ENCODE results near the gene LDLRAD2.
"Not testable (repeated sequence)": the region's sequence is repeated elsewhere in the genome, so short reads cannot be mapped to it uniquely, and the experiment has no call there.

The LDLRAD2 gene

DNA sequence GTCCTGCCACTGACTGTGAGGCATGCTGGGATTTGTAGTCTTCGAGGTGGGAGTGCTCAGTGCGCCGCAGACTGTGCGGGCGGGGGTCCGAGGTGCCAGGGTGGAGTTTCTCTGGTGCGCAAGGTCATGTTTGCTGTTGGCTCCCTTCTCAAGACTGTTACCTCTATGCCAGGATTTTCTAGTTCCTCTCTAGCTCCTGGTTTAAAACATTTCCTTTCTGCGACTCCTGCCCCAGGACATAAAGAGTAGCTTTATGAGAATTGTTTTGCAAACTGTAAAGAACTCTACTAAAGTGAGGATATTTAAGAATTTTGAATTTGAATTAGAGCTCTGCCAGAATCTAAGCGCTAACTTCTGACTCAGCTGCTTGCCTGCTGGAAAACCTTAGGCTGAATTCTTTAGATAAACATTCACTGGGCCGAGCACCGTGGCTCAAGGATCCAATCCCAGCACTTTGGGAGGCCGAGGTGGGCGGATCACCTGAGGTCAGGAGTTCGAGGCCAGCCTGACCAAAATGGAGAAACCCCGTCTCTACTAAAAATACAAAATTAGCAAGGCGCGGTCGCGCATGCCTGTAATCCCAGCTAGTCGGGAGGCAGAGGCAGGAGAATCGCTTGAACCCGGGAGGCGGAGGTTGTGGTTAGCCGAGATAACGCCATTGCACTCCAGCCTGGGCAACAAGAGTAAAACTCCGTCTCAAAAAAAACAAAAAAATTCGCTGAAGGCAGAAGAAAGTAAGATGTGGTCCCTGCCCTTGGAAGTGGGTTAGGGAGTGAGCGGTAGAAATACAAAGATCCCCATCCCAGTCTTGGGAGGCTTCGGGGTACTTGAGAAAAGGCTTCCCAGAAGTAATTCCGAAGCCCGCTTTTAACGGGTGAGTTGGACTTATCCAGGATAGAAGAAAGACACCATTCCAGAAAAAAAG, 28.1 kb upstream of the LDLRAD2 start:
- no peak for DNase-seq (ENCODE audit: low spot score)

DNA sequence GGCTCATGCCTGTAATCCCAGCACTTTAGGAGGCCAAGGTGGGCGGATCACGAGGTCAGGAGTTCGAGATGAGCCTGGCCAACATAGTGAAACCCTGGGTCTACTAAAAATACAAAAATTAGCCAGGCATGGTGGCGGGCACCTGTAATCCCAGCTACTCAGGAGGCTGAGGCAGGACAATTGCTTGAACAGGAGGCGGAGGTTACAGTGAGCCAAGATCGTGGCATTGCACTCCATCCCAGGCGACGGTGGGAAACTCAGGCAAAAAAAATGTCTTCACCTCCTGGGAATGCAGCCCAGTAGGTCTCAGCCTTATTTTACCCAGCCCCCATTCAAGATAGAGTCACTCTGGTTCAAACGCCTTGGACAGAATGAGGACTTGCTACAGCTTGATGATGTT, 26.3 kb upstream of the LDLRAD2 start:
- not testable (repeated sequence) for DNase-seq (ENCODE audit: low spot score)

DNA sequence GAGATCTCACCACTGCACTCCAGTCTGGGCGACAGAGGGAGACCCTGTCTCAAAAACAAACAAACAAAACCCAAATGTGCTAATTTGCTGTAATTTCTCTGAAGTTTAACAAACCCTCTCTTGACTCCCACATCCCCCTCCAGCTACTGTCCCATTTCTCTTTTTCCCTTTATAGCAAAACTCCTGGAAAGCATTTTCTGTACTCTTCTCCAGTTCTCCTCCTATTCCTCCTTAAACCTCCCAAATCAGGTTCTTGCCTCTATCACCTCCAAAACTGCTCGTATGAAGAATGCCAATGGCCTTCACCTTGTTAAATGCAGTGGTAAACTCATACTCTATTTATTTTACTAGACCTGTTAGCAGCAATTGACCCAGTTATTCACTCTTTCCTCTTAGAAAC, 25.4 kb upstream of the LDLRAD2 start:
- no peak for DNase-seq (ENCODE audit: low spot score)

DNA sequence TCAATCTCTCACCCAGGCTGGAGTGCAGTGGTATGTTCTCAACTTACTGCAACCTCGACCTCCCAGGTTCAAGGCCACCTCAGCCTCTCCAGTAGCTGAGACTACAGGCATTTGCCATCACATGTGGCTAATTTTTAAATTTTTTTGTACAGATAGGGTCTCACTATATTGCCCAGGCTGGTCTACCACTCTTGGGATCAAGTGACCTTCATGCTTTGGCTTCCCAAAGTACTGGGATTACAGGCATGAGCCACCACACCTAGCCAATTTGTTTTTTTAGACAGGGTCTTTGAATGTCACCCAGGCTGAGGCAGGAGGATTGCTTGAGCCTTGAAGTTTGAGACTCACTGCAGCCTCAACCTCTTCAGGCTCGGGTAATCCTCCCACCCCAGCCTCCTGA, 19.0 kb upstream of the LDLRAD2 start:
- no peak for DNase-seq (ENCODE audit: low spot score)

- DNase-seq (ENCODE audit: low spot score) = no peak
These were observed 17.4 kb upstream of the LDLRAD2 start for GRCh38 chr1:21794656-21795055.

DNA sequence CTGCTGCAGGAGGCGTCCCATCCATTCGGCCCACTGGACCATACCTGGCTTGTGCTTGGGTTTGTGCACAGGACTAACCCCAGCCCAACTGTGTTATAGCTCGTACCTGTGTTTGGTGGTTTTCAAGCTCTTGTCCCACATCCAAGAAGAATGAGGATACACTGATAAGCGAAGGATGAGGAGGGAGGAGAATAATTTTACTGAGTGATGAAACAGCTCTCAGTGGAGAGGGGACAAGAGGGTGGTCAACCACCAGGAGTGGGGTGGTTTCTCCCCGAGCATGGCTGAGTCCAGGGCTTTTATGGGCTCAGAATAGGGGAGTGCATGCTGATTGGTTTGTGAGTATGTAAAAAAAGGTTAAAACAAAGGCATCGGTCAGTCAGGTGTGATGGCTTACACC, 17.0 kb upstream of the LDLRAD2 start:
- DNase-seq (ENCODE audit: low spot score) = no peak

DNA sequence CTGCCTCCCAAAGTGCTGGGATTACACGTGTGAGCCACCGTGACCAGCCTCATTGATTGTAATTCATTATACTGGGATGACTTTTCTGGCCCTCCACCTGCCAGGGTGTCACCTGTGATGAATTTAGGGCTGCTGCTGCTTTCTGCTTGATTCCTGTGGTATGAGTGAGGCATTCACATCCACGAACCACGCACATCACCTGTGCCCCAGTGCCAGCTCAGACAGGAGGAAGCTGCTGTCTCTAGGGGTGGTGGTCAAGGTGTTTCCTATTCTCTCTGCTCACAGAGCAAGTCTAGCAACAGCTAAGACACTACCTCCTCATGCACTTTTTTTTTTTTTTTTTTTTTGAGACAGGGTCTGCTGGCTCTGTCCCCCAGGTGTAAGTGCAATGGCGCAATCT, 12.3 kb upstream of the LDLRAD2 start:
- DNase-seq (ENCODE audit: low spot score) = no peak

- DNase-seq (ENCODE audit: low spot score) = no peak
These were observed 11.0 kb upstream of the LDLRAD2 start for GRCh38 chr1:21801100-21801499.

GRCh38 chr1:21804536-21804935, 7.5 kb upstream of the LDLRAD2 start:
- no peak for DNase-seq (ENCODE audit: low spot score)

GRCh38 chr1:21813542-21813941, 1.5 kb downstream of the LDLRAD2 start:
- no peak for DNase-seq (ENCODE audit: low spot score)

DNA sequence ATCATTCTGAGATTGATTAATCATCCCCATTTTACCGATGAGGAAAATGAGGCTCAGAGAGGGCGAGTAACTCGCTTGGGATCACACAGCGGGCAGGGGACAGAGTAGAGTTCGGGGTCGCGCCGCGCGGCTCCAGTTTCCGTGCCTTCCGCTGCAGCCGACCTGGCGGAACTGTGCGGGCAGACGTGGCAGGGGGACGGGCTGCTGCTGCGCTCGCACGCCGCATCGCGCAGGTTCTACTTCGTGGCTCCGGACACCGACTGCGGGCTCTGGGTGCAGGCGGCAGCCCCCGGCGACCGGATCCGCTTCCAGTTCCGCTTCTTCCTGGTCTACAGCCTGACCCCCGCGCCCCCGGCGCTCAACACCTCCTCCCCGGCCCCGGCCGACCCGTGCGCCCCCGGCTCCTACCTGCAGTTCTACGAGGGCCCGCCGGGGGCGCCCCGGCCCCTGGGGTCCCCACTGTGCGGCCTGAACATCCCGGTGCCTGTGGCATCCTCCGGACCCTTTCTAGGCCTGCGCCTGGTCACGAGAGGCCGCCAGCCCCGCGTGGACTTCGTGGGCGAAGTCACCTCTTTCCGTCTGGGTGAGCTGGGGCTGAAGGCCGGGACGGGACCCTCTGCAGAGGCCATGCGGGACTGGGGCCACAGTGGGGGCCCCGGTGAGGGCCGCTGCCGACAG, 2.3 kb downstream of the LDLRAD2 start:
- no peak for DNase-seq (ENCODE audit: low spot score)

DNA sequence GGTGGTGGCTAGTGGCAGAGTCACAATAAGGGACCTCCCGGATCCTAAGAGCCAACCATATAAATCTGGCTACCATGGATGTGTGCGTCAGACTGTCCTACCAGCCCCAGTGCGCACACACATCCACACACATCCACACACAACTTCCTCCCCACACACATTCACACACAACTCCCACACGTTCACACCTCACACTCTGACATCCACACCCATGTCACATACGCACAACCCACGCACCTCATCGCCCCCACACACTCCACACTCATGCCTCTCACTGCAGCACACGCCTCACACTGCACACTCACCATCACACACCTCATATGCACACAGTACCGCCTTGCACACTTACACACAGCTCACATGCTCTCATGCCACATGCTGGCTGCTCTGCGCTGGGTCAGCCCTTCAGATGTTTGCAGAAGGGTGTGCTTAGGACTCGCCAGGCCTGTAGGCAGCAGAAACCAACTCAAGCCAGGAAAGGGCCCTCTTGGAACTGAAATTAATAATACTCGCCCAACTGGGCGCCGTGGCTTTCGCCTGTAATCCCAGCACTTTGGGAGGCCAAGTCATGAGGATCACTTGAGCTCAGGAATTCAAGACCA, 3.0 kb downstream of the LDLRAD2 start:
- DNase-seq (ENCODE audit: low spot score) = no peak

GRCh38 chr1:21815724-21816321, 3.8 kb downstream of the LDLRAD2 start:
- no peak for DNase-seq (ENCODE audit: low spot score)

DNA sequence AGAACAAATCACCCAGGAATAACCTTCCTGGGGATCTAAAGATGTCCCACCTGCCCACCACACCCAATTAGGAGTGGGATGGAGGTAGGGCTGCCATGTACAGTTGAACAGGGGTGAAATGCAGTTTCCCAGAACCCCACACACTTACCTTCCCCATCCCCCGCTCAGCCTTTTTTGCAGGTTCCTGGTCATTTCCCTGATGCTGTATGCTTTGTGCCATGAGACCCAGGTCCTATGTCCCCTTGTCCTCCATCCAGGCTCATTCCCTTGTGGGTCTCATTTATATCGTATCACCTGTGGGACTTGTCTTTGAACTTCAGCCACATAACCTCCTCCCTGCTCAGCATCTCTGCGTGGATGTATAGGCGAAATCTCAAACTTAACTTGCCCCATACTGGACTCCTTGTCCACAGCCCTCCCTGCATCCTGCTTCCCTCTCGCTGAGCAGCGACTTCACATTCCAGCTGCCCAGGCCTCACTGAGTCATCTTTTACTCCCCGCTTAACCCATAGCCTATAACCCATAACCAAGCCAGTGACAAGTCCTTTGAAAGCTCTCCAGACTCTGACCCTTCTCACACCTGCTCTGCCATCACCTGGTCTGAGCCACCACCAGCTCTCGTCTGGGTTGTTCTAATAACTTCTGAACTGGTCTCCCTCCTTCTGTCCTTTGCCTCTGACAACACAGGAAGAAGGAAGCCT, 4.7 kb downstream of the LDLRAD2 start:
- no peak for DNase-seq (ENCODE audit: low spot score)

GRCh38 chr1:21818656-21819055, 6.6 kb downstream of the LDLRAD2 start:
- no peak for DNase-seq (ENCODE audit: low spot score)

DNA sequence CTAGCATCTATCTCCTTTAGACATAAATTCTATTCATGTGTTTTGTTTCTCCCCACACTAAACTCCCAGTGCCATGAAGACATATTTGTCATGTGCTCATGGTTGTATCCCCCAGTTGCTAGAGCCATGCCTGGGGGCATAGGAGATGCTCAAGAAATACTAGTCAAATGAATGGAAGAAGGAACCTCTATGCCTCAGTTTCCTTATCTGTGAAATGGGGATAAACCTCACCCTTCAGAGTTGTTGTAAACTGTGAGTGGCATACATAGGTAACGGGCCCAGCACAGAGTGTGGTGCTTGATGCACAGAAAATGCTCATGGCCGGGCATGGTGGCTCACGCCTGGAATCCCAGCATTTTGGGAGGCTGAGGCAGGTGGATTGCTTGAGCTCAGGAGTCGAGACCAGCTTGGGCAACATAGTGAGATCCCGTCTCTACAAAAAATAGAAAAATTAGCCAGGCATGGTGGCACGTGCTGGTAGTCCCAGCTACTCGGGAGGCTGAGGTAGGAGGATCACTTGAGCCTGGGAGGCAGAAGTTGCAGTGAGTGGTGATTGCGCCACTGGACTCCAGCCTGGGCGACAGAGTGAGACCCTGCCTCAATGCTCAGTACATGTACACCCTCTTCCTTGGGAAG, 8.7 kb downstream of the LDLRAD2 start:
- DNase-seq (ENCODE audit: low spot score) = no peak

DNA sequence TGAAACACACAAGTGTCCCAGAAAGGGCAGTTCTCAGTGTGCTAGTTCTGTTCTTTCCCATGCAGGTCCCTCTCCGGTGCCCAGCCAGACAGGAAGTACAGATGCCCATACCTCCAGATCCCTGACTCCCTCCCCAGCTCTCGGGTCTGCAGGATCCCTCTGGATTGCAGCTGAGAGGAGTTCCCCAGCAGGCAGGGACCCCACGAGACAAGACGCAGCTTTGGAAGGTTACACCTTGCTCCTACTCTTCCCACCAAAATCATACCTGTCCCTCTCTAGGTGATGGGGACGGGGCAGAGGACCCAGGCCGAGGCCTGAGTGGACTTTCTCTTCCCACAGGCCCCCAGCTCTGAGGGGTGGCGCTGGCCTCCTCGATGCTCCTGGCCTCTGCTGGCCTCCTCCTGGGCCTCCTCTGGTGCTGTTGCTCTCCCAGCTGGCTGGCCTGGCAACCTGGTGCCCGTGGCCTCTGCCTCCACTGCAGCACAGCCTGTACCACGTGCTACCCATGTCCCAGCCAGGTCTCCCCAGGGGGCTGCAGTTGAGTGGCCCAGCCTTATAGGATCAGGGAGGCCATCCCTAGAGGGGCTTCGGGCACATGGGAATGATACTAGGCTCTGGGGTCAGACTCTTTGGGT, 9.4 kb downstream of the LDLRAD2 start:
- no peak for DNase-seq (ENCODE audit: low spot score)

DNA sequence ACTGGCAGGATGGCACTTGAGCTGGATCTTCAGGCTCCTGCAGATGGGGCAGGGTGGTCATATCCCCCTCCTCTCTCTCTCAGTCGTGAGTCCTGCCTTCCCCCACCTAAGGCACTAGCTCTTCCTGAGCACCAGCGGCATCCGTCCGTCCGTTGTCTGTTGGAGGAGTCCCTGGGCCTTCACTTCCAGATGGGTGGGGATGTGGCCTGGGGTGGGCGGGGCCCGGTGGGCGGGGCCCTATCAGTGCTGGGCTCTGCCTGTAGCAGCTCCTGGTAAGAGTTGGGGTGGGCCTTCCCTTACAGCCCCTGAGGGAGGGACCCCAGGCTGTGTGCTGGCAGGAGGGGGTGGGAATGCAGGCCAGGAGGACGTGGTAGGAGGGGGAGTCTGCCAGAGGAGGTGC, 10.3 kb downstream of the LDLRAD2 start:
- DNase-seq (ENCODE audit: low spot score) = no peak

DNA sequence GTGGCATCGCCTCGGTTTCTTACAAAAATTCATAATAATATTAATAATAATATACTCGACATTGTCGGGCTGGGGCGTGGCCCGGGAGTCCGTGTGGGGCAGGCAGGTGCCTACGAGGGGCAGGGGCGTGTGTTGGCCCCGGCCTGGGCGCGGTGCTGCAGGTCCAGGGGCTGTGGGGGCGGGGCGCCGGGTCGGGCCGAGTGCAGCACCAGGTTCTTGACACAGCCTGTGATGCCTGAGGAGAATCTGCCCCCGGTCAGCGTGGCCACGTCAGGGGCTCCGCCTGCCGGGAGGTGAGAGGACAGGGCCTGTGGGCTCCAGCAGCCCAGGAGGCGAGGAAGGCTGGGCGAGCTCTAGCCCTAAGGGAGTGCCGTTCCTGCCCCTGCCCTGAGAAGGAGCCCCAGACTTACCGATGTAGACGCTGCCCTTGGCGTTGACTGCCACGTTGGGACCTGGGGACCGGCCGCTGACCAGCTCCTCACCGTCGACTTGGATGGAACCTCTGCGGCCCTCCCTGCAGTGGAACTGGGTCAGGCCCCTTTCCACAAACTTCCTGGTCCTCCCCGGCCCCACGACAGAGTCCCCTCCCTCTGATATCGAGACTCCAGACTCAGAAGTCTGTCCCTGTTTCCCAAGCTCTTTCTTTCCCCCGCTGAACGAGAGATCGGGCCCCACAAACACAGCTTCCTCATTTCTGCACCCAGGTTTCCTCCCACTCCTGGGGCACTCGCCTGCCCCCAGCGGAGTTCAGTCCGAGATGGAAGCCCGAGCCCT, 11.3 kb downstream of the LDLRAD2 start:
- DNase-seq (ENCODE audit: low spot score) = no peak

DNA sequence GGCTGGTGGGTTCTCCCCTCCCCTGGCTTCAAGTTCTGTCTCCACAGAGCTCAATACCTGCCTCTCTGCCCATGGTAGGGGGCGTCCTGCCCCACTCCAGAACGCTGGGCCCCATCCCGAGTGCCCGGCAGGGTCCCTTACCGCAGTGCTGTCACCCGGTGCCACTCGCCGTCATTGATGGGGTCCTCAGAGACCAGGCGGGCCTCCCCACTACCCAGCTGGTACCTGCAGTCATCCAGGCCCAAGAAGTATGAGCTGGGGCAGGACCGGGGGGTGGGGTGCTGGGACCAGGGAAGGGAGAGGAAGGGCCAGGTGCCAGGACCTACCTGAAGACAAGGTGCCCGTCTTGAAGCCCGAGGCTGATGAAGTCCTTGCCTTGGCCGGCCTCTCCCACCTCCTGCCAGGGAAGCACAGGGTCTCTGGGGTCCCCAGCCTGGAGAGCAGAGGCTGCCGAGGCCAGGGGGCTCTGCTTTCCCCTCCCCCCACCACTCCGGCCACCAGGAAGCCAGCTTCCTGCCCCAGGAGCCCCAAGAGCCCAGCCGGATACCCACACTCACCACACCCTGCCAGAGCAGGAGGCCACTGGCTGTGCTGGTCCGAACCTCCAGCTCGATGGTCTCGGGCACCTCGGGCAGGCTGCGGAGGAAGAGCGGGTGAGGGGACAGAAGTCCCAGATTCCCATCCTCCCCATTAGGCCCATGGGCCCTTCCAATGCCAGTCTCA, 12.1 kb downstream of the LDLRAD2 start:
- DNase-seq (ENCODE audit: low spot score) = no peak

All from Ammon's horn (tissue), 1 donor.